GM12878 (cell line): ENCODE measurements around the gene PRSS56. TPM values are rescaled to one million over a fixed set of nuclear protein-coding genes. Genes with fewer than 3 reads are reported as not detected.

ENCODE experiments used
- ATAC-seq: fragments of 200-7000 bp; cut with Tn5 transposase; 3 replicates; pipeline ENCODE4 v1.9.1; 2020; ENCODE audit warnings: mild to moderate bottlenecking, moderate library complexity
- BruUV-seq: library from RNA; stranded (reverse); fragments of 400-500 nt; replicated peaks from 2 replicates; lab custom pipeline; 2021; lab: Mats Ljungman, UMichigan
- CTCF ChIA-PET: fragments of 300-600 bp; sonication (Branson Sonifier 250); formaldehyde crosslinking; extraction: SDS; loops from one replicate; lab custom pipeline; 2021; ENCODE audit warnings: inconsistent platforms; lab: Yijun Ruan, JAX
- POLR2A ChIA-PET: fragments of 350-600 bp; formaldehyde crosslinking; extraction: SDS; loops from one replicate; lab custom pipeline; 2021; ENCODE audit warnings: inconsistent platforms; lab: Charles Lee
- RAD21 ChIA-PET: fragments of 300-600 bp; sonication (Branson Sonifier 250); formaldehyde crosslinking; loops from one replicate; lab custom pipeline; 2023; ENCODE audit warnings: antibody characterized with exemption; ENCODE audit not compliant: unreplicated experiment; lab: Charles Lee
- SMC1A ChIA-PET: fragments of 300-600 bp; sonication (Branson Sonifier 250); formaldehyde crosslinking; loops from one replicate; lab custom pipeline; 2023; ENCODE audit not compliant: unreplicated experiment, uncharacterized antibody; lab: Charles Lee
- DNase-seq: peaks from one replicate; pipeline ENCODE4 v3.0.0-alpha.2; 2011; ENCODE audit warnings: low read depth, low spot score
- FAIRE-seq: peaks from 3 replicates; lab custom pipeline; 2011; peaks lifted over from hg19 to GRCh38; lab: Jason Lieb, UNC
- H2AFZ ChIP-seq: 2 replicates; pipeline ENCODE4 v1.6.0; 2011; ENCODE audit warnings: low read depth, low read length, control low read depth; ENCODE audit not compliant: control insufficient read depth
- H3K27ac ChIP-seq: 2 replicates; pipeline ENCODE4 v1.5.1; 2011; ENCODE audit warnings: control low read depth; ENCODE audit not compliant: control insufficient read depth, insufficient read depth
- H3K27me3 ChIP-seq, 2 experiments: replicated peaks in 1 of 2; 2 replicates each; pipeline versions ENCODE4 v1.6.0 to v1.6.1; 2011; ENCODE audit warnings: low read length in 1 of 2; ENCODE audit not compliant: control insufficient read depth in 2 of 2, insufficient read depth in 2 of 2
- H3K36me3 ChIP-seq, 2 experiments: 2 replicates each; pipeline ENCODE4 v1.5.1; 2011; ENCODE audit warnings: low read length in 1 of 2; ENCODE audit not compliant: control insufficient read depth in 2 of 2, insufficient read depth in 2 of 2
- H3K4me1 ChIP-seq: 2 replicates; pipeline ENCODE4 v1.6.1; 2011; ENCODE audit warnings: mild to moderate bottlenecking, low read length, moderate library complexity, mixed read lengths; ENCODE audit not compliant: control insufficient read depth, insufficient read depth
- H3K4me2 ChIP-seq: 2 replicates; pipeline ENCODE4 v1.6.0; 2011; ENCODE audit warnings: control low read depth; ENCODE audit not compliant: control insufficient read depth, insufficient read depth
- H3K4me3 ChIP-seq: fragments of 200-600 bp; sonication (generic); 2 replicates; pipeline ENCODE4 v1.5.1; 2016
- H3K79me2 ChIP-seq: 2 replicates; pipeline ENCODE4 v1.6.0; 2011; ENCODE audit warnings: low read length; ENCODE audit not compliant: control insufficient read depth, insufficient read depth
- H3K9ac ChIP-seq: 2 replicates; pipeline ENCODE4 v1.8.0; 2011; ENCODE audit warnings: low read length, control low read depth, mixed read lengths; ENCODE audit not compliant: control insufficient read depth, insufficient read depth
- H3K9me3 ChIP-seq: replicated peaks from 3 replicates; pipeline ENCODE4 v1.5.1; 2011; ENCODE audit warnings: mild to moderate bottlenecking, low read length; ENCODE audit not compliant: control insufficient read depth, insufficient read depth
- H4K20me1 ChIP-seq: 2 replicates; pipeline ENCODE4 v1.6.0; 2011; ENCODE audit not compliant: control insufficient read depth, insufficient read depth
- ATF7 ChIP-seq: fragments of 450-650 bp; IDR thresholded peaks from 2 replicates; pipeline ENCODE4 v1.6.1; 2016; ENCODE audit warnings: low read depth, mild to moderate bottlenecking
- CHD4 ChIP-seq: fragments of 200-600 bp; sonication (generic); IDR thresholded peaks from 2 replicates; pipeline ENCODE4 v1.6.1; 2016; ENCODE audit warnings: mild to moderate bottlenecking
- E2F4 ChIP-seq: IDR thresholded peaks from 2 replicates; pipeline ENCODE4 v1.6.1; 2012; ENCODE audit warnings: low read depth, low read length, improper control_type of control experiment
- ESRRA ChIP-seq: IDR thresholded peaks from 2 replicates; pipeline ENCODE4 v1.6.1; 2012; ENCODE audit warnings: mild to moderate bottlenecking, low read length, improper control_type of control experiment
- JUND ChIP-seq: IDR thresholded peaks from 2 replicates; pipeline ENCODE4 v1.6.1; 2012; ENCODE audit warnings: low read depth, mild to moderate bottlenecking, low read length, improper control_type of control experiment, moderate library complexity
- KDM1A ChIP-seq: fragments of 200-600 bp; sonication (generic); IDR thresholded peaks from 2 replicates; pipeline ENCODE4 v1.6.1; 2016; ENCODE audit warnings: borderline replicate concordance
- NFXL1 ChIP-seq: fragments of 450-650 bp; IDR thresholded peaks from 2 replicates; pipeline ENCODE4 v1.6.1; 2017; ENCODE audit warnings: antibody characterized with exemption, mild to moderate bottlenecking, borderline replicate concordance
- NKRF ChIP-seq: fragments of 450-650 bp; conservative IDR thresholded peaks from 2 replicates; pipeline ENCODE4 v1.6.1; 2017; ENCODE audit warnings: mild to moderate bottlenecking, moderate library complexity
- NR2C2 ChIP-seq: IDR thresholded peaks from 2 replicates; pipeline ENCODE4 v1.6.1; 2011; ENCODE audit warnings: borderline replicate concordance, low read depth; ENCODE audit not compliant: control insufficient read depth, insufficient read length
- PML ChIP-seq: IDR thresholded peaks from 2 replicates; pipeline ENCODE4 v1.6.1; 2012; ENCODE audit warnings: low read length, inconsistent platforms
- POLR2AphosphoS2 ChIP-seq: IDR thresholded peaks from 2 replicates; pipeline ENCODE4 v1.6.1; 2011; ENCODE audit warnings: low read depth, mild to moderate bottlenecking, low read length, improper control_type of control experiment, moderate library complexity
- SMARCA5 ChIP-seq: fragments of 450-650 bp; IDR thresholded peaks from 2 replicates; pipeline ENCODE4 v1.6.1; 2017; ENCODE audit warnings: mild to moderate bottlenecking
- TARDBP ChIP-seq: IDR thresholded peaks from 2 replicates; pipeline ENCODE4 v1.6.1; 2016; ENCODE audit warnings: borderline replicate concordance
- ZNF592 ChIP-seq: fragments of 450-650 bp; IDR thresholded peaks from 2 replicates; pipeline ENCODE4 v1.6.1; 2017; ENCODE audit warnings: mild to moderate bottlenecking, moderate library complexity
- WGBS: methylation state at CpG from one replicate; pipeline ENCODE4 v1.1.6; 2016; ENCODE audit warnings: low lambda C conversion rate; ENCODE audit not compliant: insufficient replicate concordance, insufficient coverage; ENCODE audit errors: missing lambda C conversion rate; 5-methylcytosine and 5-hydroxymethylcytosine counted together
- in situ Hi-C: fragments of 300-500 bp; cut with MboI; formaldehyde crosslinking; loops from 9 replicates; pipeline ENCODE4 v1.14.3; 2018; ENCODE audit warnings: mixed read lengths
- intact Hi-C: fragments of 100-400 bp; cut with micrococcal nuclease; formaldehyde crosslinking; loops from one replicate; pipeline ENCODE4 v1.14.2; 2022; ENCODE audit not compliant: unreplicated experiment
- polyA plus RNA-seq, 11 experiments: library from polyadenylated mRNA; depleted of rRNA in 4 of 11; unstranded in 6 of 11; stranded (reverse) in 5 of 11; fragments of >200 nt; fragmentation: Nextera tagmentation in 4 of 11; fragmentation: Illumina TruSeq in 1 of 11; extraction: Ambion mirVana in 4 of 11; extraction: Trizol in 1 of 11; gene quantifications; 1 replicate in 1 of 11; 2 replicates in 10 of 11; pipeline versions ENCODE4 v1.2.1 to v1.2.3, GENCODE V29; 2011 to 2016; ENCODE audit warnings: inconsistent platforms in 2 of 11, missing spikeins in 2 of 11, low read depth in 1 of 11
- total RNA-seq, 4 experiments: library from RNA; depleted of rRNA in 3 of 4; stranded (reverse); fragments of >200 nt in 3 of 4; fragmentation: Illumina TruSeq in 1 of 4; extraction: Trizol in 1 of 4; gene quantifications; 2 replicates each; pipeline versions ENCODE4 v1.2.1 to v1.2.3, GENCODE V29; 2013 to 2021

The PRSS56 gene
- total and polyA plus RNA-seq, 10 of the 15 experiments (the other 5 are each of a cell fraction or from before 2014, with no cell fraction given): not detected

- in situ Hi-C loops: no loop called here
- no peak overlapping the region for H2AFZ ChIP-seq
- no peaks in the 10 kb centered on the region; a peak in 1 of 4 replicates for H3K36me3 ChIP-seq
- TF ChIP-seq NKRF (no peak), SMARCA5 (no peak), JUND (no peak), ESRRA (no peak), NFXL1 (no peak), ZNF592 (no peak), PML (no peak), KDM1A (no peak), CHD4 (no peak), ATF7 (no peak), E2F4 (no peak), POLR2AphosphoS2 (no peak), TARDBP (no peak), NR2C2 (no peak)
- TF ChIP-seq, all 136 proteins: peak for 0
- SMC1A ChIA-PET: interaction anchor here (2.3 kb wide), 1 partner anchor 16 kb away, joined by 7 read pairs; no protein-coding TSS in a partner anchor
- no peak overlapping the region for H3K27ac ChIP-seq
- CTCF ChIA-PET: interaction anchor here (0.6 kb wide), 1 partner anchor 483 kb away, joined by 3 read pairs; no protein-coding TSS in a partner anchor
- H3K4me1 ChIP-seq: no peaks in the 10 kb centered on the region
- H3K9me3 ChIP-seq: no peaks in the 10 kb centered on the region; the same call in 2 of the 3 replicates
- ATAC-seq (no peak), FAIRE-seq (no peak), DNase-seq (no peak)
- 74% methylated on average over 17 of the region's 17 CpGs for WGBS
- H3K4me3 ChIP-seq: no peak overlapping the region
- H4K20me1 ChIP-seq: no peaks in the 10 kb centered on the region
- RAD21 ChIA-PET: no interaction called here
- H3K79me2 ChIP-seq: peaks cover 15% of the 10 kb centered on the region
- no TSS peak for BruUV-seq
- POLR2A ChIA-PET: no interaction called here
- intact Hi-C loops: no loop called here
- H3K27me3 ChIP-seq: no peaks in the 10 kb centered on the region
- no peak overlapping the region for H3K9ac ChIP-seq
- H3K4me2 ChIP-seq: no peak overlapping the region
Measured at GRCh38 chr2:232545511-232546375, 25.6 kb downstream of the PRSS56 start.
